Activated gamma-delta T cell treated with anti-CD3 and anti-CD28 coated beads, Interleukin-2, amount 50 U/mL, for 16 hours (primary cell): ENCODE measurements around the gene HES3.
A peak's percentile ranks its signal among the peaks of the same experiment; 100 is the strongest.
"Not testable (repeated sequence)": the region's sequence is repeated elsewhere in the genome, so short reads cannot be mapped to it uniquely, and the experiment has no call there.

Experiments used
- DNase-seq: peaks from one replicate; pipeline ENCODE4 v3.0.0-alpha.2; 2020; ENCODE audit warnings: low read depth

HES3 gene

DNA sequence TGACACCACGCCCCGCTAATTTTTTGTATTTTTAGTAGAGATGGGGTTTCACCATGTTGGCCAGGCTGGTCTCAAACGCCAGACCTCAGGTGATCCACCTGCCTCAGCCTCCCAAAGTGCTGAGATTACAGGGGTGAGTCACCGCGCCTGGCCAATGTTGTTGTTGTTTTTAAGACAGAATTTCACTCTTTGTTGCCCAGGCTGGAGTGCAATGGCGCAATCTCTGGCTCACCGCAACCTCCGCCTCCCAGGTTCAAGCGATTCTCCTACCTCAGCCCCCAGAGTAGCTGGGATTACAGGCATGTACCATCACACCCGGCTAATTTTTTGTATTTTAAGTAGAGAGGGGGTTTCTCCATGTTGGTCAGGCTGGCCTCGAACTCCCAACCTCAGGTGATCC lies 24.3 kb upstream of the HES3 start:
- DNase-seq, result not testable (repeated sequence)

DNA sequence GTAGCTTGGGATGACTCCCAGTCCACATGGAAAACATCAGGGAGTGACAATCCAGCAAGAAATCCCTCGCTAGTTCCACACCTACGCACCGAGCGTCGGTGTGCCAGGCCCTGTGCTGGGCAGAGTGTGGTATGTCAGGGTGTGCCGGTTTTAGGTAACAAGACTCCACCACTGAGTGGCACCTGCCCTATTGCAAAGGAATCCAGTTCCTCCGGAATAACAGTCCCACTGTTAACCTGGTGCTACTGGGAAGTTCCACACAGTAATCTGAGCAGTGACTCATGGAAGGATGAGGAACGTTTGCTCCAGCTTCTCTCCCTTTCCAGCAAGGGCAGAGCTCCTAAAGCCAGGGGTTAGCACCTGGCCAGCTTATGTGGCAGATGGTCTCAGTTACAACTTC lies 23.7 kb upstream of the HES3 start:
- DNase-seq, result no peak

DNA sequence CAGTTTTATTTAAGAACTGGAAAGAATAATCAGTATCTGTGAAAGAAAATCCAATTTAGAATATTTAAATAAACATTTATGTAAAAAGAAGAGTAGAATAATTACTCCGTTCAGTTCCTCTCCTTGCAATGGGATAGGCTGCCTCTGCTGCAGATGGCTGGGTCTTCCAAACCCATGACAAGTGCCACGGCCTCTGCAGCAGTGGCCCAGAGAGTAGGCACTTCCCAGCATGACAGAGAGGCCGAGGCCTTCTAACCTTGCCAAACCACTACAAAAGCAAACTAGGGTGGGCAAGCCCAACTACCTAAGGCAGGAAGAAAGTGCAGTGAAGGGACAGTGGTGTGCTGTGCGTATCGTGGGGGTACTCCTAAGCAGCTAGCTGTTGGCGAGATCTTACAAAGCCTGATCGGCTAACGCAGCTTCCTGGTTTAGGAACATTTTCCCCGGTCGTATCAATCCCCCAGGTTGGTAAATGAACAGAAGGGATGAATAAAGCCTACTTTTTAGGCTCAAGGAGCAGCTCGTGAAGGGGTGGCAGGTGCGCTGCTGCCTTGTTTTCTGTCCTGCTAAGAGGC lies 22.7 kb upstream of the HES3 start:
- DNase-seq, result no peak

GRCh38 chr1:6222636-6223035 lies 21.3 kb upstream of the HES3 start:
- no peak for DNase-seq

- DNase-seq, result no peak
These were observed 20.4 kb upstream of the HES3 start for GRCh38 chr1:6223617-6224016.

DNA sequence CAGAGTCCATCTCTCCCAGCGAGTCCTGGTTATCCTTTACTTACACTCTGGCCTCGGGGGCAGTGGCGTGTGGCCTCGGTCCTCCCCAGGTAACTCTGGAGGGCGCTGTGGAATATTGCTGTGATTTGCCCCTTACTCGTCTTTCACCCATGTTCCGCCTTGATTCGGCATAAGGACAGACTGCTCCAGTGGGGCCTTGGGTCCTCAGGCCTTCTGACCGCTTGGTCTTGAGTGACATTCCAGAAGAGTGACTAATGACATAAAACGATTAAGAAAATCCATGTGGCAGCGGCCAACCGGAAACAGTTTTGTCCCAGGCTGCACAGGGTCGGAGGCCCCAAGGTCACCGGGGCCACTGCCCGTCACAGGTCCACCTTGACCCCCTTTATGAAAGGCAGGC lies 19.3 kb upstream of the HES3 start:
- DNase-seq, result no peak

DNA sequence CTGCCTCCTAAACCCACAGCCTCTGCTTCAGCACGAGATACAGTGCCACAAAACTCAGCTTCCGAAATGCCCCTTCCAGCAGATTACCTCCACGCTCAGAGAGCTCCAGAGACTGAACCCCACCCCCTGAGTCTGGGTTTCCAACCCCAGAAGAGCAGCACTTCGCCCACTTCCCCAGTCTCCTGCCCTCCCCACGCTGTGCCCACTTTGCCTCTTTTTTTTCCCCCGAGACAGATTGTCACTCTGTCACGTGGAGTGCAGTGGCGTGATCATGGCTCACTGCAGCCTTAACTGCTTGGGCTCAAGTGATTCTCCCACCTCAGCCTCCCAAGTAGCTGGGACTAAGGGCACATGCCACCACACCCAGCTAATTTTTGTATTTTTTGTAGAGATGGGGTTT lies 18.3 kb upstream of the HES3 start:
- DNase-seq, result no peak

DNA sequence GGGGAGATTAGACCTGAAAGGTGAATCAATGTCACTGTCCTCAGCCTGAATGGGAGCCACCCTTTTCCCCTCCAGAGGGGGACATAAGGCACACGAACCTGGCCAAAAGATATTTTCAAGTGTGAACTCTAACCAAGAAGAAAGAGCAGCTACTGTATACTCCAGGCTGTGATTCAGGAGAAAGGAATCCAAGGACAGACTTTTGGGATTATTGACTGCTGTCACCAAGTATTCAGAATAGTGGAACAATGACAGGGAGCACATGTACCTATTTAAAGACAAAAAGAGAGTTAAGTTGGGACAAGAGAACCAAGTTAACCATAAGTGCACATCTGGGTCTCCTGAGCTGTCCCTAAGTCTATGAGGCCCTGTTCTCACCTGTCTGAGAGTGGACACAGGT lies 10.6 kb upstream of the HES3 start:
- no peak for DNase-seq

GRCh38 chr1:6234502-6235295 lies 9.3 kb upstream of the HES3 start:
- no peak for DNase-seq

GRCh38 chr1:6235296-6235677 lies 8.7 kb upstream of the HES3 start:
- DNase-seq, result no peak

GRCh38 chr1:6237093-6237492 lies 6.9 kb upstream of the HES3 start:
- DNase-seq, result no peak

GRCh38 chr1:6239213-6239752 lies 4.7 kb upstream of the HES3 start:
- DNase-seq, result no peak

DNA sequence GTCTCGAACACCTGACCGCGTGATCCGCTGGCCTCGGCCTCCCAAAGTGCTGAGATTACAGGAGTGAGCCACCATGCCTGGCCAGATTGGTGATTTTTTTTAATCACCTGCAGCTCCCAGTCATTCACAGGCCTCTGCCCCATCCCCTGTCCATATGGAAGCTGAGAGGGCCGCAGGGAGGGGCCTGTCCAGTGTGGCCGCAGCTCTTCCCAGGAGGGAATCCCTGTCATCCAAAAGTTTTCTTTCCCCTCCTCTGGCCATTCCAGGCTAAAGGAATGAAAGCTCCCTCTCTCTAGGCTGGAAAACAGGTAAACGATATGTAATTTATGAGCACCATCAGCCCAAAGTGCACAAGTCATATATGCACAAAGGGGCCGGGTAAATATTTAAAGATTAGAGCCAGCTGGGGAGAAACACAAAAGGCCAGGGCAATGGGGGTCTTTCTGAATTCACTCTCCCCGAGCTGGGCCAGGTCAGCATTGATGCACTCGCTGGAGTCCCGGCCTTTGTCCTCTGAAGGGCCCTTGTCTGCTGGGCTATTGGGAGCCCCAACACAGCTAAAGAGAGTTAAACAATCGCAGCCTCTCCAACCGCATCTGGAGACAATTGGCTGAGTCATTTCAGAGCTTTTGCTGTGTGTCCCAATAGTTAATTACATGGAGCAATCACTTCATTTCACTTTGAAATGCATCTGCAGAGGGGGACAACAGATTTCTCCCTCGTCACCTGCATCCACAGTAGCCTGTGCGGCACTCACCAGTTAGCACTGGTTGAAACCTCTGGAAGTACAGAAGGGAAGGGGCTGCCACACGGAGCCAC lies 3.8 kb upstream of the HES3 start:
- no peak for DNase-seq

GRCh38 chr1:6241107-6241886 lies 2.7 kb upstream of the HES3 start:
- DNase-seq, result no peak

GRCh38 chr1:6241887-6242740 lies 1.9 kb upstream of the HES3 start:
- no peak for DNase-seq

DNA sequence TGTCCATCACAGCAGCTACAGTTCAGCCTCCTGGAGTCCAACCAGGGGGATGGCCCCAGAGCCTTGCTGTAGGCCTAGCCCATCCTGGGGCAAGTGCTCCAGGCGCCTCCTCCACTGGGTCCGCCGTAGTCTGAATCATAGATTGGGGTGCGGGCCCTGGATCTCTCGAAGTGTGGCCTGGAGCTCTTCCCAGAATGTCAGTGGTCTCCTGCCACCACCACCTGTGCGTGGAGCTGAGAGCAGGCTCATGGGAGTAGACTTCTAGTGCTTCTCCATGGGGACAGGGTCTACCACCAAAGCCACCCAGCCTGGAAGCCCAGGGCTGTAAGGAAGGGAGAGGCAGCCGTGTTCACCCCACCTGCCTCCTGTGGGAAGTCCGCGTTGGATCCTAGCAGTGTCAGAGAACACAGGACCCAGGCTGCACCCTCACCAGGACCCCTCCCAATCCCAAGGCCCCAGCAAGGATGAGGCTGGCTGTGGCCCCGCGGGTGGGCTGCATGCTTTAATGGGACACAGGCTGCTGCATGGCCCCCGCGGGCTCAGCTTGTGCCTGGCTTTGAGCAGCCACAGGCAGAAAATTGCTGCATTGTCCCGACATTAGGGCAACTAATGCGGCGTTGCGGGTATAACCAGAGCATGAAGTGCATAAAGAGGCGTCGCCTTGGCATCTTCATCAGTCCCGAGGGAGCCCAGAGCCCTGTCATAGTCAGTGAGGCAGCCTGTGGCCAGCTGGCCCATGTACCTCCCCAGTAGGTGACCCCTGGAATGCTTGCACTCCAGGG lies 735 bp upstream of the HES3 start:
- no peak for DNase-seq

DNA sequence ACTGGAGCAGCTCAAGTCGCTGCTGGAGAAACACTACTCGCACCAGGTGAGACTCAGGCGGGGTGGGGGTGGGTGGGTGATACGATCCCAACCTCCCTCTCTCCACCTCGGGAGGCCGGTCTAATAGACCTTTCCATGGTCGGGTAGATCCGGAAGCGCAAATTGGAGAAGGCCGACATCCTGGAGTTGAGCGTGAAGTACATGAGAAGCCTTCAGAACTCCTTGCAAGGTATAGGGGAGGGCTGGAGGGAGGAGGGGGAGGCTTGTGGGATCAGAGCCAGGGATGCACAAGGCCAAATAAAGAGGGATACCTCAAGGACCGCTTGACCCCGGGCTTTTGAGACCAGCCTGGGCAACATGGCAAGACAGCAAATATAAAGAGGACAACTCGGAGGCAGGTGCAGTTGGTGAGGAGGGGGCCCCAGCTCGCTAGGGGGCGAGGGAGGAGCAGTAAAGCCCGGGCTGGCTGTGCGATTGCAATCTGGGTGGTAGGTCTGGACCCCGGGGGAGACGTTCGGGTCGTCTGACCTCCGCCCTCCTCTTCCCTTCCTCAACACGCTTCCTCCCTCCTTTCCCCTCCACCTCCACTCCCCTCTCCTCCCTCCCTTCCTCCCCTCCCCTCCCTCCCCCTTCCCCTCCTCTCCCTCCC lies 546 bp downstream of the HES3 start:
- no peak for DNase-seq

GRCh38 chr1:6245086-6245868 lies 1.3 kb downstream of the HES3 start:
- DNase-seq, result peak; percentile 68
